Cerebellar cortex (tissue), 1 donor: ENCODE measurements around the gene CRYGA.

Experiments used
- DNase-seq: peaks from one replicate; pipeline ENCODE4 v3.0.0-alpha.2; 2015; ENCODE audit warnings: low spot score

The CRYGA gene, protein sequence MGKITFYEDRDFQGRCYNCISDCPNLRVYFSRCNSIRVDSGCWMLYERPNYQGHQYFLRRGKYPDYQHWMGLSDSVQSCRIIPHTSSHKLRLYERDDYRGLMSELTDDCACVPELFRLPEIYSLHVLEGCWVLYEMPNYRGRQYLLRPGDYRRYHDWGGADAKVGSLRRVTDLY

GRCh38 chr2:208163489-208163888, at the start of gene CRYGA:
Gene CRYGA (minus strand): TSS chr2:208163589. CDS start chr2:208163556, 33 bp downstream.
- DNase-seq = no peak

- peak; percentile 42 for DNase-seq
These were observed 47.5 kb upstream of the CRYGA start for GRCh38 chr2:208210688-208211451.

DNA sequence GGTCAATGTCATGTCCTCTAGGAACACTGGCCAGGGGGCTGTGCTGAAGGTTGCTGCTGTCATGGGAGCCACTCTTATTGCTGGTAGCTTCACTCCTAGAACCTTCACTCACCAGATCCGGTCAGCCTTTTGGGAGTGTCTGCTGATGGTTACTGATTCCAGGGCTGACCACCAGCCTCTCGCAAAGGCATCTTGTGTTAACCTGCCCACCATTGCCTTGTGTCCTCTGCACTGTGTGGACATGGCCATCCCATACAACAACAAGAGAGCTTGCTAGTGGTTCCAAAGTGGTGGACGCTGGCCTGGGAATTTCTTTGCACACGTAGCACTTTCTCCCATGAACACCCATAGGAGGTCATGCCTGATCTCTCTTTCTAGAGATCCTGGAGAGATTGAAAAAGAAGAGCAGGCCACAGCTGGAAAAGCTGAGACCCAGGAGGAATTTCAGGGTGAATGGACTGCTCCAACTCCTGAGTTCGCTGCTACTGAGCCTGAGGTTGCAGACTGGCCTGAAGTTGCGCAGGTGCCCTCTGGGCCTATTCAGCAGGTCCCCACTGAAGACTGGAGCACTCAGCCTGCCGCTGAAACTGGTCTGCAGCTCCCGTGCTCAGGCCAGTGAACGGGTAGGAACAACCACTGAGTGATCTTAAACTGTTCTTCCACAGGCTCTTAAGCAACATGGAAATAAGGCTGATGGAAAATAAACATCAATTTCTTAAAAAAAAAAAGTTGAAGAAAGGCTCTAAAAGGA, 45.1 kb upstream of the CRYGA start:
- DNase-seq = peak; percentile 46

DNA sequence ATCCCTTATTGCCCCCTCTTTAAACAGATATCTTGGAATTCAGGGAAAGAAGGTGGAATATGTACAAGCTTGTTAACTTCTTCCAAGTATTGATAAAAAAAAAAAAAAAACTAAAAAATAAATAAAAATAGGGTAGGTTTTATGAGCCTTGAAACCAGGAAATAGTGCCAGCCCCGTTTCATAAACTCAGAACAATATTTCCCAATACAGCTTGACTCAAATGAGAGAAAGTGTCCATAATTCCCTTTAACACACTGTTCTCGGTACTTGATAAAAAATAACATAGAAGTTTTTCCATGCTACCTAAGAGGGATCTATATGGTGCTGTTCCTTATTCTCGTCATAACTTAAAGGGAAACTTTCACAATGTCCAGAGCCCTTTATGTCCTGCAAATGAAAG, 44.4 kb upstream of the CRYGA start:
- DNase-seq = no peak

- DNase-seq = no peak
These were observed 40.8 kb upstream of the CRYGA start for GRCh38 chr2:208204166-208204565.

GRCh38 chr2:208195531-208195930, 32.1 kb upstream of the CRYGA start:
- DNase-seq = no peak

GRCh38 chr2:208192611-208193236, 29.3 kb upstream of the CRYGA start:
- no peak for DNase-seq

DNA sequence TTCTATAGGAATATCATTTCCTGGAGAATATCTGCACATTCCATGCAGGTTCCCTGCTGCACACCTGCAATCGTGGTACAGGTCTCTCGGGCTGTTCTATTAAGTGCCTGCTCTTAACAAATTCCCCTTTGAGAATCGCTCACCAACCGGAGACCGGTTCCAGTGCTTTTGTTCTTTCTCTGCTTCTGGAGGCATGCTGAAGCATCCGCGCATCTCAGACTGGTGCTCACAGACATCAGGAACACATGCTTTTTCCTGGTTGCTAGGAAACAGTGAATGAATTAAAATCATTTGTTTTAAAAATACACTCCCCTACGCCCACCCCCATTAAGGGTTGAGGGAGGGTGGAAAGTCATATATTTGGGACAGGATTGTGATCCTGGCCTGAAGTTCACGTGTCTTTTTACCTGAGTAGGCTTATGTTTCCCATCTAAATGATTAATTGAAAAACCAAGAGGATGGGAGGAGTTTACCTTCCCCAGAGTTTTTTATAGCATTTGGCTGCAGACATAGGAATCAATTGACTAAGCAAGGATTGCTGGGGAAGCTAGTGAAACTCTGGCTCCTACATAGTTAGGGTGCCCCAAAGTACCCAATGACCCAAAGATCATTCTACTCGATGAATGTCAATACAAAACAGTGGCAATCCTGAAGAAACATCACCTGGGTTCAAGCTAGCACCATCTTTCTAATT, 26.6 kb upstream of the CRYGA start, which contains the start of gene C2orf80:
Gene C2orf80 (minus strand): TSS at position 221 of the 694 bp plus-strand sequence. CDS start 3,044 bp downstream, outside the sequence.
- no peak for DNase-seq

GRCh38 chr2:208189069-208189809, 25.9 kb upstream of the CRYGA start:
- no peak for DNase-seq

GRCh38 chr2:208186893-208187292, 23.5 kb upstream of the CRYGA start:
- no peak for DNase-seq

DNA sequence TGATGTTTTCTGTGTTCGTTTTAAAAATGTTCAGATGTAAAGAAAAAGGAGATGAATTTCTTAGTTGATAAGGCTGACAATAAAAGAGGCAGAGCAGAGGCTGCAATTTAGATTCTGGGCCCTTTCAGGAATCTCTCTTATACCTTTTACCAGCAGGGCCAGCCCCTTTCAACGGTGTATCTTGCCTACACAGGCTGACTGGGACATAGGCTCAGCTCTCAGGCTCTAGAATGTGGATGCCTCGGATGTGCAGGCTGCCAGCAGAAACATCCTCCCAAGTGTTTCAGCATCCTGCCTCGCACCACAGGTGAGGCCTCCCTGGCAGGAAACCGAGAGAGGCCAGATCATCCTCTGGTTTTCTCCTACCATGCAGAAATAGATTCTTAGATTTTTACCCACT, 23.1 kb upstream of the CRYGA start:
- no peak for DNase-seq

DNA sequence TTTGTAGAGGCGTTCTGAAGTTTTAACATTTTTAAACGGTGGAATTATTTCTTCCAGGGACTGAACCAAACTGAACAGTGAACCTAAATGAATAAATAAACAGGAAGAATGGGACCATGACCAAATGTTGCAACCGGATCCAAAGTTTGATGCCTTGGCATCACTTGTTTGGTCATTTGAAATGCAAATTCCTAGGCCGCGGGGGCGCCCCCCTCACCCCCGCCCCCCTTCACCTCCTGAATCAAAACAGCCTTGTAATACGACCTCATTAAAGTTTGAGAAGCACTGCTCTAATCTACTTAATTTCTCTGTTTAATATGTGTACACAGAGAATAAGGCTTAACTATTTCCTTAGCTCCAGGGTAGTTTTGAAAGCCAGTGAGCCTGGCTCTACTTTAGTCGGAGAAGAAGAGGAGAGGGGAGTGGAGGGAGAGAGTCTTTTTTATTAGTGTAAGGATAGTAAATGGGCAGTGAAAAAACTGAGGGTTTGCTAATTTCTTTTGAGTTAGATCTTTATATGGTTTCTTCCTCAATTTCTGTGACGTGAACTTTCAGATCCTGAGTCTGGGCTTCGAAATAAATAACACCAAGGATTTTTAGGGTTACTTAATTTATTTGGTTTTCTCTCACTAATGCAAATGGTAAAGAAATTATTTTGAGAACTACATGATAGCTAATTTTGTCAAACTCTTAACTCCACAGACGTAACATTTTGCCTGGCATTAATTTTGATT, 20.8 kb upstream of the CRYGA start:
- DNase-seq = no peak

- no peak for DNase-seq
These were observed 20.1 kb upstream of the CRYGA start for GRCh38 chr2:208183526-208183925.

- DNase-seq = peak; percentile 31
These were observed 19.4 kb upstream of the CRYGA start for GRCh38 chr2:208182835-208183234.

DNA sequence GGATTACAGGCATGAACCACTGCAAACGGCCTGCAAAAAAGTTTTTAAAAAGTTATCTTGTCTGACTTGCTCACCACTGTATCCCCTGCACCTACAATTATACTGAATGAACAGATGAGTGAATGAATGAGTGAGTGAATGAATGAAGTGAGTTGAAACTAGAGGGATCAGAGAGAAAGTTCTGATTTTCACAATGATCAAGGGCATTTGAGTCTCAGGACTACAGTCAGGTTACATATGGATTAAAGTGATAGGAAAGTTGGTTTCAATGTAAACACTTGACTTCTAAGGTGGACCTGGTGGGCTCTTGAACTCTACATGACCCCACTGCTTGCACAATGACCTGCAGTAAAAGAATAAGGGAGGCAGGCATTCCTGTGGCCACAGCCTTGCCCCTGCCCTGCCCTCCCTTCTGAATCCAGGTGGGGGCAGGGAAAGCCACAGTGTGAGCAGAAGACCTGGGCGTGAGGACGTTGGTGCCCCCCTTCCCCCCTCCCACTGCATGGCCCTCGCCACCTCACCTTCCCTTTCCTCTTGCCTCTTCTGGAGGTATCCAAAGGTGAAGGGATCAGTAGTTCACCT, 15.7 kb upstream of the CRYGA start:
- no peak for DNase-seq

GRCh38 chr2:208175840-208176153, 12.4 kb upstream of the CRYGA start:
- peak; percentile 33 for DNase-seq

DNA sequence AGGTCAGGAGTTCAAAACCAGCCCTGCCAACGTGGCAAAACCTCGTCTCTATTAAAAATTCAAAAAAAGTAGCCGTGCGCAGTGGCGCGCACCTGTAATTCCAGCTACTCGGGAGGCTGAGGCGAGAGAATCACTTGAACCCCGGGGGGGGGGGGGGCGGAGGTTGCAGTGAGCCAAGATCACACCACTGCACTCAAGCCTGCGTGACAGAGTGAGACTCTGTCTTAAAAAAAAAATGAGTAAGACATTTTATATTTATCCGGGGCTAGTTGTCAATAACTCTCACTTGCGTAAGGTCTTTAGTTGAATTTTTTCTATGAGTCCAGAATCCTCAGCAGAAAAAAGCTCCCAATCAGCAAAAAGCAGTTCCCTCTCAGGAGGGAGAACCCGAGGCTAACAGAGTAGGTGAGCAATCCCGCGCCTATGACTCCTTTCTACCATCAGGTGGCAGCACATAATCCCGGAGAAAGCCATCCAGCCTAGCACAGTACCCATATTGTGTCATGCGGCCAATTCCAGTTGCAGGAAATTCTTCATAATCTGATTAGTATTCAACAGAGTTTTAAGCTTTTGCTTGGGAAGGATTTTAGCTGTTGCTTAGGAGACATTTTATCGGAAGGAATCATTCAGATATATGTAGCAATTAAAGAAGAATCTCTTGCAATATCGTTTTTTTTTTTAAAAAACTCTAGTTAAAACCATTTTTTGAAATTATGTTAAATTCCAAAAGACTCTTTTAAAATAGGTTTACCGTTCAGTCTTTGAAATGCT, 11.9 kb upstream of the CRYGA start:
- DNase-seq = peak; percentile 86

GRCh38 chr2:208174144-208174543, 10.8 kb upstream of the CRYGA start:
- no peak for DNase-seq

DNA sequence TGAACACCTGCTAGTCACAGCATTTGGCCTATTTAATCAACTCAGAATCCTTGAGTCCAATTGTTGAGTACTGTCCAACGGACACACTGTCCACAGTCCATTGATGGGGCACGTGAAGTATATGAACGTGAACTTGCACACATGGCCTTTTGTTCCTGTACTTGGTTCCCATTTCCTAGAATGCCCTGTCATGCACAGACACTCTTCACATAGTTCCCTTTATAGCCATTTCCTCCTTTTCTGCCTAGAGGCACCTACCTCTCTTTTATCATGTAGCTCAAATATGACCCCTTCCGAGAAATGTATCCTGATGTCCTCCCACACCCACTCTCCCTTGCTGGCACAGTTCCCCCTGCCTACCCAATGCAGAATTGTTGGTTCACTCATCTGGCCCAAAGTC, 8.7 kb upstream of the CRYGA start:
- DNase-seq = no peak
